ENCODE data around the gene AGO4.
"Not testable (repeated sequence)": the region's sequence is repeated elsewhere in the genome, so short reads cannot be mapped to it uniquely, and the experiment has no call there.

DNA sequence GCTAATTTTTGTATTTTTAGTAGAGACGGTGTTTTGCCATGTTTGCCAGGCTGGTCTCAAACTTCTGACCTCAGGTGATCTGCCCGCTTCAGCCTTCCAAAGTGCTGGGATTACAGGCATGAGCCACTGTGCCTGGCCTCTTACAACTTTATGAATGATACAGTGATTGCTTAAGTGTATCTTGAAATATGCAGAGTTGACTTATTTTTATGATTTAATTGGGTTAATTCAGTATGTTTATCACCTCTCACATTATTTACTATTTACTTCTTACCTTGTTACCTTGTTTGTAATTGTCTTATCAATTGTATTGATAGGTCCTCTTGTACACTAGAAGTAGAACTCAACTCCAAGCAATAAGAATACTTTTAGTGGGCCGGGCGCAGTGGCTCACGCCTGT, 4.9 kb downstream of the AGO4 start:
- TF ChIP-seq, protein P1, sequence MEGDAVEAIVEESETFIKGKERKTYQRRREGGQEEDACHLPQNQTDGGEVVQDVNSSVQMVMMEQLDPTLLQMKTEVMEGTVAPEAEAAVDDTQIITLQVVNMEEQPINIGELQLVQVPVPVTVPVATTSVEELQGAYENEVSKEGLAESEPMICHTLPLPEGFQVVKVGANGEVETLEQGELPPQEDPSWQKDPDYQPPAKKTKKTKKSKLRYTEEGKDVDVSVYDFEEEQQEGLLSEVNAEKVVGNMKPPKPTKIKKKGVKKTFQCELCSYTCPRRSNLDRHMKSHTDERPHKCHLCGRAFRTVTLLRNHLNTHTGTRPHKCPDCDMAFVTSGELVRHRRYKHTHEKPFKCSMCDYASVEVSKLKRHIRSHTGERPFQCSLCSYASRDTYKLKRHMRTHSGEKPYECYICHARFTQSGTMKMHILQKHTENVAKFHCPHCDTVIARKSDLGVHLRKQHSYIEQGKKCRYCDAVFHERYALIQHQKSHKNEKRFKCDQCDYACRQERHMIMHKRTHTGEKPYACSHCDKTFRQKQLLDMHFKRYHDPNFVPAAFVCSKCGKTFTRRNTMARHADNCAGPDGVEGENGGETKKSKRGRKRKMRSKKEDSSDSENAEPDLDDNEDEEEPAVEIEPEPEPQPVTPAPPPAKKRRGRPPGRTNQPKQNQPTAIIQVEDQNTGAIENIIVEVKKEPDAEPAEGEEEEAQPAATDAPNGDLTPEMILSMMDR (IDR thresholded peaks at IDR 0.05; ENCODE audit: low read length), result not testable (repeated sequence)
- not testable (repeated sequence) for TF ChIP-seq EZH2 (IDR thresholded peaks at IDR 0.05; ENCODE audit: borderline replicate concordance, low read length)
